MM.1S (cell line): ENCODE results near the gene NCOA3.

Source experiments
- DNase-seq: peaks from one replicate; pipeline ENCODE4 v3.0.0-alpha.2; 2015
- H2AFZ ChIP-seq: fragments of 300-600 bp; sonication (generic); 2 replicates; pipeline ENCODE4 v1.6.0; 2016; ENCODE audit warnings: antibody characterized with exemption, low read length
- H3F3A ChIP-seq: fragments of 300-600 bp; sonication (generic); 2 replicates; pipeline ENCODE4 v1.6.1; 2016; ENCODE audit warnings: mild to moderate bottlenecking, antibody characterized with exemption, low read length, moderate library complexity, mixed read lengths; ENCODE audit not compliant: insufficient read depth
- H3K27ac ChIP-seq: fragments of 300-600 bp; sonication (generic); 2 replicates; pipeline ENCODE4 v1.5.1; 2016; ENCODE audit warnings: mild to moderate bottlenecking, low read length
- H3K27me3 ChIP-seq: fragments of 300-600 bp; sonication (generic); replicated peaks from 2 replicates; pipeline ENCODE4 v1.6.0; 2016; ENCODE audit warnings: low read length; ENCODE audit not compliant: insufficient read depth
- H3K36me3 ChIP-seq: fragments of 300-600 bp; sonication (generic); replicated peaks from 2 replicates; pipeline ENCODE4 v1.6.1; 2016; ENCODE audit warnings: mild to moderate bottlenecking, low read length, mixed read lengths; ENCODE audit not compliant: insufficient read depth
- H3K4me1 ChIP-seq: fragments of 300-600 bp; sonication (generic); 2 replicates; pipeline ENCODE4 v1.6.1; 2016; ENCODE audit warnings: low read length, mixed read lengths
- H3K4me2 ChIP-seq: fragments of 300-600 bp; sonication (generic); 2 replicates; pipeline ENCODE4 v1.6.0; 2016; ENCODE audit warnings: low read depth, low read length
- H3K4me3 ChIP-seq: fragments of 300-600 bp; sonication (generic); 2 replicates; pipeline ENCODE4 v1.5.1; 2016; ENCODE audit warnings: low read length, mixed read lengths
- H3K79me2 ChIP-seq: fragments of 300-600 bp; sonication (generic); 2 replicates; pipeline ENCODE4 v1.6.1; 2016; ENCODE audit warnings: mixed run types, low read length, mixed read lengths
- H3K9ac ChIP-seq: fragments of 300-600 bp; sonication (generic); 2 replicates; pipeline ENCODE4 v1.6.1; 2016; ENCODE audit warnings: low read length, mixed read lengths
- H3K9me2 ChIP-seq: fragments of 300-600 bp; sonication (generic); replicated peaks from 2 replicates; pipeline ENCODE4 v1.6.1; 2016; ENCODE audit warnings: mild to moderate bottlenecking, low read length, mixed read lengths; ENCODE audit not compliant: insufficient read depth
- H3K9me3 ChIP-seq: fragments of 300-600 bp; sonication (generic); replicated peaks from 2 replicates; pipeline ENCODE4 v1.6.1; 2016; ENCODE audit warnings: mild to moderate bottlenecking, low read length, mixed read lengths; ENCODE audit not compliant: insufficient read depth
- H4K20me1 ChIP-seq: fragments of 300-600 bp; sonication (generic); 2 replicates; pipeline ENCODE4 v1.6.1; 2016; ENCODE audit warnings: mild to moderate bottlenecking, low read length, moderate library complexity, mixed read lengths; ENCODE audit not compliant: insufficient read depth
- EZH2 ChIP-seq: fragments of 300-600 bp; sonication (generic); optimal IDR thresholded peaks from 2 replicates; pipeline ENCODE3; 2017; ENCODE audit warnings: low read depth, mild to moderate bottlenecking, antibody characterized with exemption, low read length, mixed read lengths
- EZH2phosphoT487 ChIP-seq: fragments of 300-600 bp; sonication (generic); IDR thresholded peaks from 2 replicates; pipeline ENCODE4 v1.6.1; 2018; ENCODE audit warnings: antibody characterized with exemption, low read length
- TF ChIP-seq, protein P1 (sequence below): fragments of 300-600 bp; sonication (generic); IDR thresholded peaks from 2 replicates; pipeline ENCODE4 v1.5.1; 2016; ENCODE audit warnings: antibody characterized with exemption, low read length, mixed read lengths

NCOA3 gene

DNA sequence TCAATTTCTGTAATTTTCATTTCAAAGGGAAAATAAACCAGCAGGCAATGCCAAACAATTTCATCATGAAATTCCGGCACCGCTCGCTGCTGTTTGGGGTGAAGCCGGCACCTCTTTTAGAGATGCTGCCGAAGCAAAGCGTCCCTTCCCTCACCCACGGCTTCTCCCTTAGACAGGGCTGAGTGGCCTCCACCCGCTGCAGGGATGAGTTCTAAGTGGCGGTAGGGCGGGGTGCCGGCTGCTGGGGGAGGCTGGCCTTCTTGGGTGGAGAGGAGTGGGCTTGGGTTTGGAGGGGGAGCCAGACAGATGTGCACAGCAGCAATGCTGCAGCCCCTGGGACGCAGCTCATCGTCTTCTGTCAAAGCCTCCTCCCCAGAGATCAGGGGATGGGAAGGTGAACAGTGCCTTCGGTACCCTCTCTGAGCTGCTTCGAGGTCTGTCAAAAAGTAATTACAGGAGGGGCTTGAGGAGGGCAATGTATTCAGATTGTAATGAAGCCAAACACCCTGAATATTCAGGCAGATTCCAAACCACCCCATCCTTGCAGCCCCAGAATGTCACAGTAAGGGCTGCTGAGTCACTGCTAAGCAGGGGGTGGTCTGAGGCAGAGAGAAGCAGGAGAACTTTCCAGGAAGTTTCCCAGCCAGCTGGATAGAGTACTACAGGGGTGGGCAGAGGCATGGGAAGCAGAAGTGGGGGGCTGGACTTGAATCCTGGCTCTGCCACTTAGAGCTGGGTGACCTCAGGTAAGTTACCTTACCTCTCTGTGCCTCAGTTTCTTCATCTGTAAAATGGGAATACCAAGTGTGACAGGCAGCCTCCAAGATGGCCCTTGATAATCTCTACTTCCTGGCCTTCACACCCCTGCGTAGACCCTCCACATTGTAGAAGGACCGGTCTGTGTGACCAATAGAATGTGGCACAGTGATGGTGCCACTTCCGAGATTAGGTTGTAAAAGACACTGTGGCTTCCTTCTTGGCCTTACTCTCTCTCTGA is 187.0 kb downstream of the NCOA3 start:
- Histone ChIP-seq H3K27ac (no peak overlapping the region), H2AFZ (no peak overlapping the region), H3K9ac (no peak overlapping the region), H3K4me2 (no peak overlapping the region), H3K4me1 (no peaks in the 10 kb centered on the region), H3K9me2 (no peaks in the 10 kb centered on the region), H3K36me3 (peaks cover 3% of the 10 kb centered on the region; the same call in 1 of the 2 replicates), H3K9me3 (no peaks in the 10 kb centered on the region), H3K27me3 (no peaks in the 10 kb centered on the region), H3F3A (no peaks in the 10 kb centered on the region), H4K20me1 (0 out of 2 replicates have a peak, but pooled peaks cover 2% of the 10 kb centered on the region), H3K4me3 (no peak overlapping the region), H3K79me2 (peaks cover 26% of the 10 kb centered on the region)
- DNase-seq = no peak
- TF ChIP-seq EZH2 (no peak), EZH2phosphoT487 (no peak)
- TF ChIP-seq, protein P1, sequence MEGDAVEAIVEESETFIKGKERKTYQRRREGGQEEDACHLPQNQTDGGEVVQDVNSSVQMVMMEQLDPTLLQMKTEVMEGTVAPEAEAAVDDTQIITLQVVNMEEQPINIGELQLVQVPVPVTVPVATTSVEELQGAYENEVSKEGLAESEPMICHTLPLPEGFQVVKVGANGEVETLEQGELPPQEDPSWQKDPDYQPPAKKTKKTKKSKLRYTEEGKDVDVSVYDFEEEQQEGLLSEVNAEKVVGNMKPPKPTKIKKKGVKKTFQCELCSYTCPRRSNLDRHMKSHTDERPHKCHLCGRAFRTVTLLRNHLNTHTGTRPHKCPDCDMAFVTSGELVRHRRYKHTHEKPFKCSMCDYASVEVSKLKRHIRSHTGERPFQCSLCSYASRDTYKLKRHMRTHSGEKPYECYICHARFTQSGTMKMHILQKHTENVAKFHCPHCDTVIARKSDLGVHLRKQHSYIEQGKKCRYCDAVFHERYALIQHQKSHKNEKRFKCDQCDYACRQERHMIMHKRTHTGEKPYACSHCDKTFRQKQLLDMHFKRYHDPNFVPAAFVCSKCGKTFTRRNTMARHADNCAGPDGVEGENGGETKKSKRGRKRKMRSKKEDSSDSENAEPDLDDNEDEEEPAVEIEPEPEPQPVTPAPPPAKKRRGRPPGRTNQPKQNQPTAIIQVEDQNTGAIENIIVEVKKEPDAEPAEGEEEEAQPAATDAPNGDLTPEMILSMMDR = no peak

GRCh38 chr20:47689731-47690130 is 188.0 kb downstream of the NCOA3 start:
- no peak for DNase-seq
- Histone ChIP-seq H3K27ac (no peak overlapping the region), H3K9me2 (no peaks in the 10 kb centered on the region), H3K9ac (no peak overlapping the region), H3K9me3 (no peaks in the 10 kb centered on the region), H3K4me2 (no peak overlapping the region), H3K79me2 (peaks cover 36% of the 10 kb centered on the region), H3K4me1 (no peaks in the 10 kb centered on the region), H2AFZ (no peak overlapping the region), H3K27me3 (no peaks in the 10 kb centered on the region), H4K20me1 (0 out of 2 replicates have a peak, but pooled peaks cover 2% of the 10 kb centered on the region), H3K4me3 (no peak overlapping the region), H3K36me3 (0 out of 2 replicates have a peak, but pooled peaks cover 3% of the 10 kb centered on the region), H3F3A (no peaks in the 10 kb centered on the region)
- TF ChIP-seq, protein P1 = no peak
- TF ChIP-seq EZH2 (no peak), EZH2phosphoT487 (no peak)

GRCh38 chr20:47691625-47692024 is 189.9 kb downstream of the NCOA3 start:
- Histone ChIP-seq H3K4me1 (peaks cover 8% of the 10 kb centered on the region), H4K20me1 (0 out of 2 replicates have a peak, but pooled peaks cover 2% of the 10 kb centered on the region), H3K79me2 (peaks cover 40% of the 10 kb centered on the region), H3F3A (no peaks in the 10 kb centered on the region; the same call in 1 of the 2 replicates), H3K27me3 (no peaks in the 10 kb centered on the region), H3K36me3 (0 out of 2 replicates have a peak, but pooled peaks cover 3% of the 10 kb centered on the region), H3K9ac (no peak overlapping the region), H3K4me3 (no peak overlapping the region), H3K27ac (no peak overlapping the region), H3K9me2 (no peaks in the 10 kb centered on the region), H3K4me2 (no peak overlapping the region), H3K9me3 (no peaks in the 10 kb centered on the region), H2AFZ (no peak overlapping the region)
- TF ChIP-seq EZH2 (no peak), EZH2phosphoT487 (no peak)
- TF ChIP-seq, protein P1 = no peak
- DNase-seq = no peak
